ENCODE data around the gene KSR1. TPM values are rescaled to one million over a fixed set of nuclear protein-coding genes. Genes with fewer than 3 reads are reported as not detected.

KSR1 gene
- polyA plus RNA-seq, 1 donor from 2014 or later: 9.2 TPM

- Histone ChIP-seq H3K27ac (ENCODE audit: low read length) (no peak overlapping the region), H3K79me2 (replicated peaks; ENCODE audit: insufficient read depth, low read length) (no peaks in the 10 kb centered on the region), H3K36me3 (ENCODE audit: insufficient read depth, low read length) (no peaks in the 10 kb centered on the region), H3K9me2 (ENCODE audit: insufficient read depth, low read length) (no peaks in the 10 kb centered on the region), H4K20me1 (ENCODE audit: insufficient read depth) (no peaks in the 10 kb centered on the region), H3K9ac (ENCODE audit: low read length) (no peak overlapping the region), H3K4me3 (ENCODE audit: low read length) (no peak overlapping the region), H3K27me3 (ENCODE audit: insufficient read depth, low read depth, low read length) (no peaks in the 10 kb centered on the region), H2AFZ (ENCODE audit: low read depth, low read length) (no peak overlapping the region), H3F3A (ENCODE audit: insufficient read depth, low read length, poor library complexity, severe bottlenecking) (no peaks in the 10 kb centered on the region), H3K4me2 (ENCODE audit: low read length) (no peak overlapping the region), H3K9me3 (ENCODE audit: low read length) (no peaks in the 10 kb centered on the region)
- no peak for TF ChIP-seq POLR2AphosphoS5 (IDR thresholded peaks at IDR 0.05)
- TF ChIP-seq TAF1 (IDR thresholded peaks at IDR 0.05; ENCODE audit: low read depth): no peak
- TF ChIP-seq SMC3 (conservative IDR thresholded peaks at IDR 0.05; ENCODE audit: poor library complexity): no peak
- no peak for TF ChIP-seq MXI1 (conservative IDR thresholded peaks at IDR 0.05; ENCODE audit: poor library complexity, severe bottlenecking)
Measured at GRCh38 chr17:27579304-27579703, 123.1 kb downstream of the KSR1 start.

- Histone ChIP-seq H3K36me3 (ENCODE audit: insufficient read depth, low read length) (no peaks in the 10 kb centered on the region), H3K4me2 (ENCODE audit: low read length) (no peak overlapping the region), H3K9ac (ENCODE audit: low read length) (no peak overlapping the region), H3K4me3 (ENCODE audit: low read length) (no peak overlapping the region), H3K27ac (ENCODE audit: low read length) (no peak overlapping the region), H4K20me1 (ENCODE audit: insufficient read depth) (no peaks in the 10 kb centered on the region), H3K9me2 (ENCODE audit: insufficient read depth, low read length) (no peaks in the 10 kb centered on the region), H3K79me2 (replicated peaks; ENCODE audit: insufficient read depth, low read length) (no peaks in the 10 kb centered on the region), H3K9me3 (ENCODE audit: low read length) (no peaks in the 10 kb centered on the region), H3K27me3 (ENCODE audit: insufficient read depth, low read depth, low read length) (no peaks in the 10 kb centered on the region), H3F3A (ENCODE audit: insufficient read depth, low read length, poor library complexity, severe bottlenecking) (no peaks in the 10 kb centered on the region), H2AFZ (ENCODE audit: low read depth, low read length) (no peak overlapping the region)
- no peak for TF ChIP-seq EP300 (conservative IDR thresholded peaks at IDR 0.05; ENCODE audit: poor library complexity, severe bottlenecking)
- TF ChIP-seq, protein P1, sequence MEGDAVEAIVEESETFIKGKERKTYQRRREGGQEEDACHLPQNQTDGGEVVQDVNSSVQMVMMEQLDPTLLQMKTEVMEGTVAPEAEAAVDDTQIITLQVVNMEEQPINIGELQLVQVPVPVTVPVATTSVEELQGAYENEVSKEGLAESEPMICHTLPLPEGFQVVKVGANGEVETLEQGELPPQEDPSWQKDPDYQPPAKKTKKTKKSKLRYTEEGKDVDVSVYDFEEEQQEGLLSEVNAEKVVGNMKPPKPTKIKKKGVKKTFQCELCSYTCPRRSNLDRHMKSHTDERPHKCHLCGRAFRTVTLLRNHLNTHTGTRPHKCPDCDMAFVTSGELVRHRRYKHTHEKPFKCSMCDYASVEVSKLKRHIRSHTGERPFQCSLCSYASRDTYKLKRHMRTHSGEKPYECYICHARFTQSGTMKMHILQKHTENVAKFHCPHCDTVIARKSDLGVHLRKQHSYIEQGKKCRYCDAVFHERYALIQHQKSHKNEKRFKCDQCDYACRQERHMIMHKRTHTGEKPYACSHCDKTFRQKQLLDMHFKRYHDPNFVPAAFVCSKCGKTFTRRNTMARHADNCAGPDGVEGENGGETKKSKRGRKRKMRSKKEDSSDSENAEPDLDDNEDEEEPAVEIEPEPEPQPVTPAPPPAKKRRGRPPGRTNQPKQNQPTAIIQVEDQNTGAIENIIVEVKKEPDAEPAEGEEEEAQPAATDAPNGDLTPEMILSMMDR (IDR thresholded peaks at IDR 0.05; ENCODE audit: poor library complexity, severe bottlenecking): no peak
- no peak for TF ChIP-seq SMC3 (conservative IDR thresholded peaks at IDR 0.05; ENCODE audit: poor library complexity)
- TF ChIP-seq EZH2 (IDR thresholded peaks at IDR 0.05; ENCODE audit: borderline replicate concordance, insufficient read depth, low read length, poor library complexity, severe bottlenecking): no peak
- no peak for TF ChIP-seq TAF1 (IDR thresholded peaks at IDR 0.05; ENCODE audit: low read depth)
- TF ChIP-seq, protein P2, sequence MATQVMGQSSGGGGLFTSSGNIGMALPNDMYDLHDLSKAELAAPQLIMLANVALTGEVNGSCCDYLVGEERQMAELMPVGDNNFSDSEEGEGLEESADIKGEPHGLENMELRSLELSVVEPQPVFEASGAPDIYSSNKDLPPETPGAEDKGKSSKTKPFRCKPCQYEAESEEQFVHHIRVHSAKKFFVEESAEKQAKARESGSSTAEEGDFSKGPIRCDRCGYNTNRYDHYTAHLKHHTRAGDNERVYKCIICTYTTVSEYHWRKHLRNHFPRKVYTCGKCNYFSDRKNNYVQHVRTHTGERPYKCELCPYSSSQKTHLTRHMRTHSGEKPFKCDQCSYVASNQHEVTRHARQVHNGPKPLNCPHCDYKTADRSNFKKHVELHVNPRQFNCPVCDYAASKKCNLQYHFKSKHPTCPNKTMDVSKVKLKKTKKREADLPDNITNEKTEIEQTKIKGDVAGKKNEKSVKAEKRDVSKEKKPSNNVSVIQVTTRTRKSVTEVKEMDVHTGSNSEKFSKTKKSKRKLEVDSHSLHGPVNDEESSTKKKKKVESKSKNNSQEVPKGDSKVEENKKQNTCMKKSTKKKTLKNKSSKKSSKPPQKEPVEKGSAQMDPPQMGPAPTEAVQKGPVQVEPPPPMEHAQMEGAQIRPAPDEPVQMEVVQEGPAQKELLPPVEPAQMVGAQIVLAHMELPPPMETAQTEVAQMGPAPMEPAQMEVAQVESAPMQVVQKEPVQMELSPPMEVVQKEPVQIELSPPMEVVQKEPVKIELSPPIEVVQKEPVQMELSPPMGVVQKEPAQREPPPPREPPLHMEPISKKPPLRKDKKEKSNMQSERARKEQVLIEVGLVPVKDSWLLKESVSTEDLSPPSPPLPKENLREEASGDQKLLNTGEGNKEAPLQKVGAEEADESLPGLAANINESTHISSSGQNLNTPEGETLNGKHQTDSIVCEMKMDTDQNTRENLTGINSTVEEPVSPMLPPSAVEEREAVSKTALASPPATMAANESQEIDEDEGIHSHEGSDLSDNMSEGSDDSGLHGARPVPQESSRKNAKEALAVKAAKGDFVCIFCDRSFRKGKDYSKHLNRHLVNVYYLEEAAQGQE (IDR thresholded peaks at IDR 0.05; ENCODE audit: borderline replicate concordance): no peak
- TF ChIP-seq POLR2AphosphoS5 (IDR thresholded peaks at IDR 0.05): no peak
- TF ChIP-seq MXI1 (conservative IDR thresholded peaks at IDR 0.05; ENCODE audit: poor library complexity, severe bottlenecking): no peak
- no peak for TF ChIP-seq RAD21 (conservative IDR thresholded peaks at IDR 0.05)
Measured at GRCh38 chr17:27579897-27580321, 123.7 kb downstream of the KSR1 start.
